Panc1 (cell line): ENCODE measurements around the gene COPS8. TPM values are rescaled to one million over a fixed set of nuclear protein-coding genes. Genes with fewer than 3 reads are reported as not detected.

Experiments
- ATAC-seq: fragments of 200-7000 bp; cut with Tn5 transposase; 2 replicates; pipeline ENCODE4 v1.9.1; 2020; ENCODE audit warnings: mild to moderate bottlenecking, moderate library complexity
- BruUV-seq: library from RNA; stranded (reverse); fragments of 400-500 nt; replicated peaks from 2 replicates; lab custom pipeline; 2021; lab: Mats Ljungman, UMichigan
- CTCF ChIA-PET: fragments of 300-600 bp; sonication (Branson Sonifier 250); formaldehyde crosslinking; loops from one replicate; lab custom pipeline; 2022; ENCODE audit warnings: antibody characterized with exemption; lab: Charles Lee
- POLR2A ChIA-PET: fragments of 300-600 bp; sonication (Branson Sonifier 250); formaldehyde crosslinking; loops from one replicate; lab custom pipeline; 2022; ENCODE audit warnings: antibody characterized with exemption; lab: Charles Lee
- DNase-seq: peaks from one replicate; pipeline ENCODE4 v3.0.0-alpha.2; 2010; ENCODE audit warnings: low read depth, low spot score
- H3K27ac ChIP-seq: 2 replicates; pipeline ENCODE4 v1.5.1; 2011; ENCODE audit warnings: mild to moderate bottlenecking, low read length, inconsistent platforms
- H3K27me3 ChIP-seq: fragments of 200-500 bp; sonication (Bioruptor generic); 2 replicates; pipeline ENCODE4 v1.6.0; 2014; ENCODE audit warnings: low read length, inconsistent platforms; ENCODE audit not compliant: control insufficient read depth, insufficient read depth
- H3K36me3 ChIP-seq: fragments of 200-500 bp; sonication (Bioruptor generic); 2 replicates; pipeline ENCODE4 v1.5.1; 2014; ENCODE audit warnings: inconsistent platforms, mild to moderate bottlenecking, low read length, moderate library complexity; ENCODE audit not compliant: control insufficient read depth, insufficient read depth
- H3K4me1 ChIP-seq: 2 replicates; pipeline ENCODE4 v1.5.1; 2011; ENCODE audit warnings: inconsistent platforms, mild to moderate bottlenecking, low read length, moderate library complexity; ENCODE audit not compliant: control insufficient read depth, insufficient read depth
- H3K4me3 ChIP-seq, 2 experiments: 2 replicates each; pipeline ENCODE4 v1.5.1; 2011 to 2012; ENCODE audit warnings: low read depth in 2 of 2, low read length in 2 of 2, mild to moderate bottlenecking in 2 of 2, inconsistent platforms in 1 of 2, moderate library complexity in 1 of 2
- H3K9me3 ChIP-seq: fragments of 200-500 bp; sonication (Bioruptor generic); 2 replicates; pipeline ENCODE4 v1.5.1; 2014; ENCODE audit warnings: low read depth, mild to moderate bottlenecking, inconsistent platforms, low read length, moderate library complexity; ENCODE audit not compliant: control insufficient read depth, insufficient read depth
- CTCF ChIP-seq: fragments of 450-650 bp; IDR thresholded peaks from 2 replicates; pipeline ENCODE4 v1.5.1; 2017; ENCODE audit warnings: mild to moderate bottlenecking
- POLR2AphosphoS5 ChIP-seq: IDR thresholded peaks from 2 replicates; pipeline ENCODE4 v1.6.1; 2012; ENCODE audit warnings: mild to moderate bottlenecking, low read depth, low read length, moderate library complexity
- REST ChIP-seq, 2 experiments: IDR thresholded peaks; 2 replicates each; pipeline ENCODE4 v1.6.1; 2011 to 2012; ENCODE audit warnings: low read depth in 2 of 2, control low read depth in 1 of 2, low read length in 1 of 2, mild to moderate bottlenecking in 1 of 2, moderate library complexity in 1 of 2; ENCODE audit not compliant: insufficient read depth in 1 of 2
- SIN3A ChIP-seq: IDR thresholded peaks from 2 replicates; pipeline ENCODE4 v1.6.1; 2012; ENCODE audit warnings: low read depth, mild to moderate bottlenecking, low read length, moderate library complexity, borderline replicate concordance; ENCODE audit not compliant: insufficient read depth
- TCF7L2 ChIP-seq: IDR thresholded peaks from 2 replicates; pipeline ENCODE4 v1.6.1; 2011; ENCODE audit warnings: mild to moderate bottlenecking, low read depth, low read length, inconsistent platforms
- in situ Hi-C: cut with HindIII; loops from 2 replicates; pipeline ENCODE4 v1.10.0; 2016; ENCODE audit warnings: low sequenced_read_pairs, low pct_unique_long_range_greater_than_20kb
- intact Hi-C: fragments of 100-400 bp; cut with micrococcal nuclease; formaldehyde crosslinking; loops from one replicate; pipeline ENCODE4 v1.10.0; 2022; ENCODE audit not compliant: unreplicated experiment
- total RNA-seq: library from RNA; stranded (reverse); gene quantifications from one replicate; pipeline ENCODE4 v1.2.1, GENCODE V29; 2021; ENCODE audit not compliant: unreplicated experiment

Gene COPS8
- total RNA-seq, 1 experiment from 2014 or later: 57.9 TPM

DNA sequence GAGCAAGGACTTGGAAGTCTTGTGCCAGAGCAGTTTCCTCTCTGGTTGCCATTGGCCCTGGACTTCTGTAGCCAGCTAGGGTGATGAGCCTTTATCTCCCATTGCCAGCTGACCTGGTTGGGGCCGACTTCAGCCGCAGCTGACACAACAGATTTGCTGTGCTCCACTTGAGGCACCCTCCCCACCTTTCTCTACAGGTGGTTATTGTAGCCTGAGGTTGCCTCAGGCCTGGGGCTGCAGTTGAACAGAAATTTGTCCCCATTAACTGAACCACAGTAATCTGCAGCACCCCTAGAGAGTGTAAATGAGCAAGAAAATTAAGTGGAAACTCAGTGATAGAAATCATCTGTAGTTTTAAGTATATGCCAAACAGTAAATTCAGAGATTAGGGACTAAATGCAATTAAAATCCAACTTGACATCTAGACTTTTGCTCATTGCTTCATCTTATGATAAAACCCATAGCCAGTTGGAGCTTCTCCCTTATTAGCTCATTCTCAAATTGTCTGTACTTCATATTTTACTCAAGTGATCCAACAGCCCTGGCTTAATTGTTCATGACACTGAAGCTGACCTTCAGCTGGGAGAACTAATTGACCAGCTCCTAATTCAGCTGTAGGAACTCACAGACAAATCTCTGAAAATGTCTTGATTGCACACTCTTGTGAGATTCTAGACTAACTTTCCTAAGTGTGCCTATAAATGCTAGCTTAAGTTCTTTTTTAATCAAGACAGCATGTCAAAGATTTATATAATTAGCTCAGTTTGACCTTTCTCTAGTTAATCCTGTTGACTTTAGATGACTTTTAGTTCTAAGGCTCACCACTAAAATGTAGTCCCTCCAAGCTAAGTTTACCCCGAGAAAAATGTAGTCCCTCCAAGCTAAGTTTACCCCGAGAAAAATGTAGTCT is 48.9 kb downstream of the COPS8 start:
- Histone ChIP-seq H3K36me3 (no peaks in the 10 kb centered on the region), H3K4me3 (no peak overlapping the region), H3K27ac (peak overlapping the region; percentile 19; the same call in 1 of the 2 replicates), H3K4me1 (no peaks in the 10 kb centered on the region), H3K9me3 (no peaks in the 10 kb centered on the region), H3K27me3 (no peaks in the 10 kb centered on the region)
- BruUV-seq: no TSS peak
- ChIA-PET POLR2A (no interaction called here), CTCF (interaction anchor here (0.6 kb wide), 1 partner anchor 159 kb away, joined by 3 read pairs; no protein-coding TSS in a partner anchor)
- no peak for ATAC-seq
- in situ Hi-C loops (no loop called here), intact Hi-C loops (no loop called here)
- TF ChIP-seq REST (IDR thresholded peaks at IDR 0.05; ENCODE audit: insufficient read depth in 1 of 2, low read depth in 2 of 2, low read length in 1 of 2) (no peak), TCF7L2 (no peak), SIN3A (no peak), POLR2AphosphoS5 (no peak), CTCF (no peak)
- DNase-seq: no peak

GRCh38 chr2:237136824-237137223 is 51.1 kb downstream of the COPS8 start:
- no peak for TF ChIP-seq REST (IDR thresholded peaks at IDR 0.05; ENCODE audit: insufficient read depth in 1 of 2, low read depth in 2 of 2, low read length in 1 of 2)
- TF ChIP-seq SIN3A: no peak
- TF ChIP-seq CTCF: no peak
- TF ChIP-seq TCF7L2: no peak
- TF ChIP-seq POLR2AphosphoS5: no peak
- ChIA-PET CTCF (no interaction called here), POLR2A (no interaction called here)
- Histone ChIP-seq H3K4me1 (no peaks in the 10 kb centered on the region), H3K27ac (no peak overlapping the region), H3K27me3 (no peaks in the 10 kb centered on the region), H3K9me3 (no peaks in the 10 kb centered on the region), H3K4me3 (no peak overlapping the region), H3K36me3 (no peaks in the 10 kb centered on the region)
- in situ Hi-C loops: no loop called here
- ATAC-seq (no peak), DNase-seq (no peak)
- BruUV-seq: no TSS peak
- intact Hi-C loops: no loop called here
